ENCODE measurements around the gene RILPL1. TPM values are rescaled to one million over a fixed set of nuclear protein-coding genes. Genes with fewer than 3 reads are reported as not detected.
"Not testable (repeated sequence)": the region's sequence is repeated elsewhere in the genome, so short reads cannot be mapped to it uniquely, and the experiment has no call there.

The RILPL1 gene
- total and polyA plus RNA-seq, 2 experiments from 2014 or later, result 13.6 to 17.5 TPM

GRCh38 chr12:123457980-123458779 is 75.3 kb downstream of the RILPL1 start, which contains the start of gene SNRNP35:
TSS of gene SNRNP35 (plus strand) at chr12:123458139. CDS start at chr12:123465541, 7,402 bp downstream.
- WGBS (ENCODE audit: low lambda C conversion rate, missing lambda C conversion rate), result 1% methylated on average over 43 of the region's 48 CpGs

DNA sequence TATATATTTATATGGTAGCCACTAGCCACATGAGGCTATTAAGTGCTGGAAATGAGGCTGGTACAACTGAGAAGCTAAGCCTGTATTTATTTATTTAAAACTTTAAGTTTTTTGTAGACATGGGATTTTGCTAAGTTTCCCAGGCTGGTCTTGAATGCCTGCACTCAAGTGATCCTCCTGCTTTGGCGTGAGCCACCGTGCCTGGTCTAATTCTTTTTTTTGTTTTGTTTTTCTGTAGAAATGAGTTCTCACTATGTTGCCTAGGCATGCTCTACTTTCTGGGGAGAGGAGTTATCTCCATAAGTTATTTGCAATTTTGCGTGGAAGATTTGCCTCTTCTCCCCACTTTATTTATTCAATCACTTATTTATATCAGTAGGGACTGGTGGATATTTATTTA is 80.4 kb downstream of the RILPL1 start:
- no peaks in the 10 kb centered on the region for H4K20me1 ChIP-seq (ENCODE audit: insufficient read depth, poor library complexity, severe bottlenecking)
- H3K9me2 ChIP-seq (replicated peaks; ENCODE audit: insufficient read depth), result no peaks in the 10 kb centered on the region
- no peaks in the 10 kb centered on the region for H3K79me2 ChIP-seq
- TF ChIP-seq EZH2 (IDR thresholded peaks at IDR 0.05; ENCODE audit: borderline replicate concordance) (no peak), EZH2phosphoT487 (IDR thresholded peaks at IDR 0.05; ENCODE audit: low read depth, severe bottlenecking, unreplicated experiment) (no peak), CTCF (IDR thresholded peaks at IDR 0.05; ENCODE audit: poor library complexity) (no peak)
- no peak overlapping the region for H2AFZ ChIP-seq
- no peak for DNase-seq (ENCODE audit: low spot score)
- H3K36me3 ChIP-seq (replicated peaks; ENCODE audit: insufficient read depth, low read depth), result no peaks in the 10 kb centered on the region
- H3K27me3 ChIP-seq, result no peaks in the 10 kb centered on the region
- H3K4me3 ChIP-seq, result no peak overlapping the region
- H3K4me1 ChIP-seq (ENCODE audit: insufficient read depth), result no peaks in the 10 kb centered on the region
- no peak overlapping the region for H3K4me2 ChIP-seq
- no peaks in the 10 kb centered on the region for H3K9me3 ChIP-seq (ENCODE audit: low read depth)
- 73% methylated on average over 3 of the region's 3 CpGs for WGBS (ENCODE audit: low lambda C conversion rate, missing lambda C conversion rate)
- no peak overlapping the region for H3K27ac ChIP-seq

More at GRCh38 chr12:123457980-123458779, 75.3 kb downstream of the RILPL1 start, which contains the start of gene SNRNP35:
- Histone ChIP-seq H3K36me3 (replicated peaks; ENCODE audit: insufficient read depth, low read depth) (no peaks in the 10 kb centered on the region), H3K79me2 (peaks cover 21% of the 10 kb centered on the region), H3K4me1 (ENCODE audit: insufficient read depth) (no peaks in the 10 kb centered on the region), H2AFZ (peak within 1 kb of the TSS; percentile 85), H3K9me2 (replicated peaks; ENCODE audit: insufficient read depth) (no peaks in the 10 kb centered on the region), H3K4me2 (peak within 1 kb of the TSS; percentile 74), H4K20me1 (ENCODE audit: insufficient read depth, poor library complexity, severe bottlenecking) (no peaks in the 10 kb centered on the region), H3K4me3 (peak within 1 kb of the TSS; percentile 39), H3K27ac (peak within 1 kb of the TSS; percentile 99), H3K9me3 (ENCODE audit: low read depth) (no peaks in the 10 kb centered on the region), H3K27me3 (no peaks in the 10 kb centered on the region)
- DNase-seq (ENCODE audit: low spot score), result peak; percentile 92
- TF ChIP-seq EZH2 (IDR thresholded peaks at IDR 0.05; ENCODE audit: borderline replicate concordance), result no peak
- no peak for TF ChIP-seq EZH2phosphoT487 (IDR thresholded peaks at IDR 0.05; ENCODE audit: low read depth, severe bottlenecking, unreplicated experiment)
- no peak for TF ChIP-seq CTCF (IDR thresholded peaks at IDR 0.05; ENCODE audit: poor library complexity)

GRCh38 chr12:123452276-123452550 is 81.3 kb downstream of the RILPL1 start:
- H4K20me1 ChIP-seq (ENCODE audit: insufficient read depth, poor library complexity, severe bottlenecking); H2AFZ ChIP-seq; H3K79me2 ChIP-seq; H3K27me3 ChIP-seq; DNase-seq (ENCODE audit: low spot score); H3K36me3 ChIP-seq (replicated peaks; ENCODE audit: insufficient read depth, low read depth); H3K4me1 ChIP-seq (ENCODE audit: insufficient read depth); H3K4me3 ChIP-seq; H3K9me2 ChIP-seq (replicated peaks; ENCODE audit: insufficient read depth); H3K4me2 ChIP-seq; H3K9me3 ChIP-seq (ENCODE audit: low read depth); H3K27ac ChIP-seq: not testable (repeated sequence)
- WGBS (ENCODE audit: low lambda C conversion rate, missing lambda C conversion rate), result 41% methylated on average over 1 of the region's 1 CpG

GRCh38 chr12:123450636-123451035 is 82.9 kb downstream of the RILPL1 start:
- WGBS (ENCODE audit: low lambda C conversion rate, missing lambda C conversion rate), result 97% methylated on average over 9 of the region's 9 CpGs
- TF ChIP-seq EZH2phosphoT487 (IDR thresholded peaks at IDR 0.05; ENCODE audit: low read depth, severe bottlenecking, unreplicated experiment) (no peak), CTCF (IDR thresholded peaks at IDR 0.05; ENCODE audit: poor library complexity) (no peak), EZH2 (IDR thresholded peaks at IDR 0.05; ENCODE audit: borderline replicate concordance) (no peak)
- Histone ChIP-seq H3K9me3 (ENCODE audit: low read depth) (no peaks in the 10 kb centered on the region), H3K36me3 (replicated peaks; ENCODE audit: insufficient read depth, low read depth) (no peaks in the 10 kb centered on the region), H3K9me2 (replicated peaks; ENCODE audit: insufficient read depth) (no peaks in the 10 kb centered on the region), H3K27ac (no peak overlapping the region), H3K79me2 (no peaks in the 10 kb centered on the region), H4K20me1 (ENCODE audit: insufficient read depth, poor library complexity, severe bottlenecking) (no peaks in the 10 kb centered on the region), H3K27me3 (no peaks in the 10 kb centered on the region), H2AFZ (no peak overlapping the region), H3K4me2 (no peak overlapping the region), H3K4me1 (ENCODE audit: insufficient read depth) (peaks cover 10% of the 10 kb centered on the region), H3K4me3 (no peak overlapping the region)
- no peak for DNase-seq (ENCODE audit: low spot score)

Data from hepatocyte (in vitro differentiated cells).